Activated naive CD4-positive, alpha-beta T cell treated with anti-CD3 and anti-CD28 coated beads, Interleukin-2, amount 50 U/mL, for 24 hours (primary cell): ENCODE measurements around the gene COL27A1.

ENCODE experiments used
- H3K27ac Mint-ChIP-seq: one replicate; pipeline ENCODE4 v1.8.0; 2021; ENCODE audit warnings: mild to moderate bottlenecking, mixed read lengths
- H3K27me3 Mint-ChIP-seq: one replicate; pipeline ENCODE4 v1.8.0; 2021; ENCODE audit warnings: mixed read lengths
- H3K36me3 Mint-ChIP-seq: one replicate; pipeline ENCODE4 v1.8.0; 2021; ENCODE audit warnings: mixed read lengths
- H3K4me1 Mint-ChIP-seq: one replicate; pipeline ENCODE4 v1.8.0; 2021; ENCODE audit warnings: mixed read lengths
- H3K4me3 Mint-ChIP-seq: one replicate; pipeline ENCODE4 v1.8.0; 2021; ENCODE audit warnings: mild to moderate bottlenecking, mixed read lengths
- H3K9me3 Mint-ChIP-seq: one replicate; pipeline ENCODE4 v1.8.0; 2021; ENCODE audit warnings: mixed read lengths

COL27A1 gene

DNA sequence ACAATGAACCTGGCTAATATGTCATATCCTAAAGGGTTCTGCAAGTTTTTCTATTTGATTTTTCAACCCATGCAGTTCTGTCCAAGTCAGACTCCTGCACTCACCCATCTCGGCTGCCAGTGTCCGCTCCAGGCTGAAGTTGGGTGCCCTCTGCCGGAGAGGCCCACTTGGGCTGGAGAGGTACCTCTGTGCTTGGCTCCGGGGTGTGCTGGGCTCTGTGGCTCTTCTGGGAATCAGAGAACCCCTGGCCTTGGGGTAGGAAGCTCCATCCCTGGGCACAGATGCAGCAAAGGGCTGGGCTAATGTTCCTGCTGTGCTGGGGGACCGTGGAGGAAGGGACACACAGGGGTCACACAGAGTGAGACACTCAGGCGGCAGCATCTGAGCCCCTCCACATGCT is 200.5 kb downstream of the COL27A1 start:
- H3K4me1 Mint-ChIP-seq: peaks cover 51% of the 10 kb centered on the region

DNA sequence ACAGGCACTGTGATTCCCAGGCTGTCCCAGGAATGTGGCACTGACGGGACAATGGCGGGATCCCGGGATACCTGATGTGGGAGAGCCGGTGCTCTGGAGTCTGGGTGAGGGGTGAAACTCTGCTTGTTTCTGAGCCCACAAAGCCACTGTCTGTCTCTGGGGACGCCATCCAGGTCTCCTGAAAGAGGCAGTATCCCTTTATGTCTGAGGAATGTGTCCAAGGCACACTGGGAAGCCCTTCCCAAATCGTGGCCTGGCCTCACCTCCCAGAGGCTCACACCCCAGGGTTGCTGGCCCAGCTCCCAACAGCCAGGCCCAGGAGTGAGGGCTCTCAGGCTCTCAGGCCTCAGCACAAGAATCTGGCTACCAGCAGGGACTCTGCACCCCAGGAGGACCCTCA is 201.5 kb downstream of the COL27A1 start:
- Mint-ChIP-seq H3K4me3 (no peak overlapping the region), H3K9me3 (no peaks in the 10 kb centered on the region), H3K36me3 (peaks cover 12% of the 10 kb centered on the region), H3K27ac (peak overlapping the region; percentile 63), H3K4me1 (peaks cover 54% of the 10 kb centered on the region), H3K27me3 (no peaks in the 10 kb centered on the region)

More for the DNA sequence above, 200.5 kb downstream of the COL27A1 start:
- Mint-ChIP-seq H3K4me3 (no peak overlapping the region), H3K27me3 (no peaks in the 10 kb centered on the region), H3K27ac (peak overlapping the region; percentile 32), H3K36me3 (peaks cover 5% of the 10 kb centered on the region), H3K9me3 (no peaks in the 10 kb centered on the region)

DNA sequence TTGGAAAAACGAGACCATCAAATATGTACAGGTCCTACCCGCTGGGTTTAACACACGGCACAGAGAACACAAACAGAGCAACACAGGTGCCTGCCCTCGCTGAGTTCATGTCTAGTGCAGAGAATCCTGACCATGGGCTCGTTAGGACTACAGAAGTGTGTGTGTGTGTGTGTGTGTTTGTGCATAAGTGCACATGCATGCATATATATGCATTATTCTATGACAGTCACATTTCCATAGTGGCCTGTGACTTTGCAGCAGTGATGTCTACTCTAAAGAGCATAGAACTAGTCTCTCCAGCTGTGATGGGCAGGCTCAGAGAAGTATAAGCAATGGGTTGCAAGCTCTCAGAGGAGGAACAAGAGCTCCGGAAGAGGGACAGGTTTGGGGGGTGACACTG is 202.0 kb downstream of the COL27A1 start:
- Mint-ChIP-seq H3K9me3 (no peaks in the 10 kb centered on the region), H3K36me3 (peaks cover 12% of the 10 kb centered on the region)

GRCh38 chr9:114357911-114358328 is 202.6 kb downstream of the COL27A1 start:
- H3K4me3 Mint-ChIP-seq: no peak overlapping the region
- H3K4me1 Mint-ChIP-seq: peaks cover 53% of the 10 kb centered on the region
- no peaks in the 10 kb centered on the region for H3K9me3 Mint-ChIP-seq
- H3K27ac Mint-ChIP-seq: peak overlapping the region; percentile 97
- no peaks in the 10 kb centered on the region for H3K27me3 Mint-ChIP-seq
- H3K36me3 Mint-ChIP-seq: peaks cover 14% of the 10 kb centered on the region

More for the DNA sequence above, 202.0 kb downstream of the COL27A1 start:
- no peak overlapping the region for H3K4me3 Mint-ChIP-seq
- H3K27me3 Mint-ChIP-seq: no peaks in the 10 kb centered on the region
- H3K27ac Mint-ChIP-seq: peak overlapping the region; percentile 57
- H3K4me1 Mint-ChIP-seq: peaks cover 51% of the 10 kb centered on the region

DNA sequence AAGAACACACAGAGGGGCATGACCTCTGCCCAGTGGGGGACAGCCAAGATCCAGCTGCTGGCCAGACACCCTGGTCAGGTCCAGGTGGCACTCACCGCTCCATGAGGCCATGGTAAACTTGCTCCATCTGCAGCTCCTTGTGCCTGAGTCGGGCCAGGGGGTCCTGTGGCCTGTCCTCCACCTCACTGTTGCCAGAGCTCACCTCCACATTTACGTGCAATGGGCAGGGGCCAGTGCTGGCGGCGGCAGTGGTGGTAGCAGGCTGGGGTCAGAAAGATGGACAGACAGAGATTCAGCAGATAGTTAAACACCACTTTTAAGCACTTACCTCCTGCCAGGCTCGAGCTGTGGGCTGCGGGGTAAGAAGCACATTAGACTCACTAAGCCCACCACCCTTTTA is 204.5 kb downstream of the COL27A1 start:
- Mint-ChIP-seq H3K27ac (peak overlapping the region; percentile 85), H3K9me3 (no peaks in the 10 kb centered on the region), H3K36me3 (peaks cover 25% of the 10 kb centered on the region), H3K4me3 (no peak overlapping the region), H3K27me3 (no peaks in the 10 kb centered on the region), H3K4me1 (peaks cover 64% of the 10 kb centered on the region)

DNA sequence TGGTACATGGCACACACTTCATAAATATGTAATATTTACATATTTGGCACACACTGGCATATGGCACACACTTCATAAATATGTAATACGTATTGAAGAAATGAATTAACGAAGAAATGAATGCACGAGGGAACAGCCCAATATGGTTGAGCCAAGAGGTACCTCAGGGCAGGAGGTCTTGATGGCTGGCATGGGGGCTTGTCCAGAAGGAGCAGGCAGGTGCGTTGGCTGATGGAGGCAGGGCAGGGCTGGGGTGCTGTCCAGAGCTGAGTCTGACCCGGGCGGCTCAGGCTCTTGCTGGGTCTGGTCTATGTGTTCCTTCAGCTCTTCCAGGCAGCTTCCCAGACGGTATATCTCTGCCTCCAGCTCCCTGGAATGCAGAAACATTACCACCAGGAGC is 206.2 kb downstream of the COL27A1 start:
- no peaks in the 10 kb centered on the region for H3K9me3 Mint-ChIP-seq
- H3K4me3 Mint-ChIP-seq: no peak overlapping the region
- H3K27me3 Mint-ChIP-seq: no peaks in the 10 kb centered on the region
- peaks cover 29% of the 10 kb centered on the region for H3K36me3 Mint-ChIP-seq
- peaks cover 77% of the 10 kb centered on the region for H3K4me1 Mint-ChIP-seq
- H3K27ac Mint-ChIP-seq: peak overlapping the region; percentile 98
